GM21723 (cell line): ENCODE results near the gene SYTL2.

Source experiments
- ATAC-seq: cut with Tn5 transposase; IDR thresholded peaks from one replicate; pipeline ENCODE4 v1.9.1; 2021; ENCODE audit warnings: mild to moderate bottlenecking, moderate library complexity; ENCODE audit not compliant: unreplicated experiment

SYTL2 gene

DNA sequence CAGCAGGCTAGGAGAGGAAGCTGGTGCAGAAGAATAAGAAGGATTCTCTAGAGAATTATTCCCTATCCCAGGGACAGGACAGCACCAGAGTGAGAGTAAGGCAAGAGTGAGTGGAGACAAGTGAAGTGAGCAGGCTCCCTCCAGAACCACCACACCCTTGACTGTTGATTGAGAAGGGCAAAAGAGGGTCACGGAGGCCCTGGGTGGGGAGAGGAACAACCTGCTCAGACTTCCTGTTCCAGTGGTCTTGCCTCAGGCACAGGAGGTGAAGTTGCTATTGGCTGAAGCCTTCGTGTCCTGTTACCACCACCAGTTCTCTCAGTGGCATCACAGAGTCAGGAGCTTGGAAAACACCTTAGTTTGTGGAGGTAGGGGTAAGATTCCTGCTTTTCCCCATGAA lies 73.2 kb downstream of the SYTL2 start:
- ATAC-seq: no peak

DNA sequence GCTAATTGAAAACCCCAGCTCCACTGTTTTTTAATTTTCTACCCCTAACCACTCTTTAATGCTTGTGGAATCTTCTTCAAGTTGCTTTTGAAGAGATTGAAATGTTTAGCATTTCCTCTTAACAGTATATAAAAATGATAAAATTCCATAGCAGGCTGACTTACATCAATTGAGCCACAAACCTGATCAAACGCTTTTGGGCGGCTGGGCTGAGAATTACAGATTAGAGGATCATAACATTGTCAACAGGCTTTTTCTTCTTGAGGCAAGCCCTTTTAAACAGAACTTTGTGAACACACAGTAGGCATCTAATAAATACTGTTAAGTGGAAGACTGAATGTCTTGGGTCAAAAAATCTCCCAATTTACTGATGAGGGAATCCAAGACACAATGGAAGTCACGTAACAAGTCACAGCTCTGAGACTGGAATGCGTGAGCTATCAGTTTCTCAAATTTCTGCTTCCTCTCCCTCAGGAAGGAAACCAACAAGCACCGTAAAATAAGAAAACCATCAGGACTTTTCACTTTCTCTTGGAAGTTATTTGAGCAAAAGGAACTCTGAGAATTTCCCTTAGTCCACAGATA lies 75.0 kb downstream of the SYTL2 start:
- ATAC-seq: no peak

DNA sequence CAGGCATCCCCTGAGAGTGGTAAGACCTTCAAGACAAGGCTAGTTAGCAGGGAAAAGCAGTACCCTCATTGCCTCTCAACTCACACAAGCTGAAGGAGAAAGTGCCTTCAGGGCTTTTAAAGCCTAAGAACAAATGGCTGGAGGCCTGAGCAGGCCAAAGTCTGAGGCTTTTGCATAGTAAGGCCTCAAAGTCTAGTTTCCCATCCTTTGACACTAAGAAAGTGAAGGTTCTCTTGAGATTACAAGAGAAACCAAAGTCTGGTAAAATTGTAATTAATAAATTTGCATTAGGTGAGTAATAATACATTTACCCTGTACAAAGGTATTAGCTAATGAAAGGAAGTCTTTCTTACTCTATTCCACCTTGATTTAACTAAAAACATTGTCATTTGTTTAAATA lies 78.0 kb downstream of the SYTL2 start:
- no peak for ATAC-seq

DNA sequence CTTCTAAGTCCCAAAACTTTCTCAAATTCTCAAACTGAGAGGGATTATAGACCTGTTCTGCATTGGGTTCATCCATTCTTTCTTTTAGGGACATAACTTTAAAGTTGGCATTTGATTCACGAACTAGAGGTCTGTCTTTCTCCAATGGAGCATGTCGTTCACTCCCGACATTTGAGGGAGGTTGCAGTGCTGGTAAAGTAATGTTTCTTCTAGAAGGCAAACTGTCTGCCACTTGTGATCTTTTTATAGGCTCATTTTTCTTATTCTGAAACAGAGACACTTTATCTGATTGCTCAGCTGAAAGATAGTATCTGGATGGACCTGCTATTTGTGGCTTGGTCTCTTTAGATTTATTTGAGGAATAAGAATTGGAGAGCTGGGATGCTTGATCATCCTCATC lies 84.6 kb downstream of the SYTL2 start:
- ATAC-seq: no peak

DNA sequence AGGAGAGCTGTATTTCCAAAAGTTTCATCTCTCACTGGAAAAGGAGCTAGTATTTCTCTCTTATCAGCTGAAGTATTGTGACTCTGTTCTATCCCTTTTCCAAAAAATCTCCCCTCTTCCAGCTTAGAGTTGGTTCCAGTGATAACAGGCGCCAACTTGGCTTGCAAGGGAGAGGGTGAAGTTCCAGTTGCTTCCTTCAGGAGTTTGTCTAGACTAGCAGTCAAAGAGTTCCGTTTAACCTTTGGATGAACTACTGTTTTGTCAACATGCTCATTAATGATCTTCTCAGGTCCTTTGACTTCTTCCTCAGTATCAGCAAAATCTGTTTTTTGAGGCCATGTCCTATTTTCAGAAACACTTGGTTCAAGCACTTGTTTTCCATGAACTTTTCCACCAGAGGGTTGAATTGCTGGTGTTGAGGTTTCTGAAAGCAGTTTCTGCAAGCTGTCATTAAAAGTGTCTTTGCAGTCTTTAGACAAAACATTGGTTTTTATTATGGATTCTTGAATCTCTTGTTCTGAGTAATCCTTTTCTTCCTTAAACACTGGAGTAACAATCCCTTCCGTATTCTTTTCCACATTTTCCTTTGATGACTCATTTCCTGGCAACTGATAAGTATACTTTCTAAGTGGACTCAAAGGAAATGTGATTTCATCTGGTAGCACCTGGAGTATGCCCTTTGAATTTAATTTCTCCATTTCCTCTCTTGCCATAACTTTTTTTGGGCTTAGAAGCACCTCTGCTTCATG lies 85.3 kb downstream of the SYTL2 start:
- no peak for ATAC-seq

DNA sequence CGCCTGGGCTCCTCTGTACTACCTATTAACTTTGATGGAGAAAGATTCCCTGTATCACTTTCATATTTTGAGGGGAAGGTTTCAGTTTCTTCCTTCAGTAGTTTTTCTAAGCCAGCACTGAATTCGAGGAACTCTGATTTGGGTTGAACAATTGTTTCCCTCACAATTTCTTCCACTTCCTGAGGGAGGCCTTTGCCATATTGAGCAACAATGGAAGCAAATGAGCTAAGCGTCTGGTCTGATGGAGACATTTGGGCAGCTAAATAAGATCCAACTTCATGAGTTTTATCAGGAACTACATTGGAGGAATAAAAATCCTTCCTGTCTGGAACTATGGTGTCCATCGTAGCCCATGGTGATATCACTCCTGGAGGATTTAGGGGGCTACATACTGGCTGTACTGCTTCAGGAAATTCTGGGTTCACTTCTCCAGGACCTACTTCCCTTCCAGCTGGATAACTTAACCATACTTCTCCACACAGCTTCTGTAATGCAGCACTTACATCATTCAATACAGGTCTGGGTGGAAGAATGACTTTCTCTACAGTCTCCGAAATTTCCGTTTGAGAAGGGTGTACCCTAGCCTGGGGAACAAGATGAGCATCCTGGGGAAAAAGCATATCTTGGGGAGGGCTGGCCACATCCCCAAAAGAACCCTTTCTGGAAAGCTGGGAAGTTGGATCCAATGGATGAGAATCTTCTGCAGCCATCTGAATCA lies 86.0 kb downstream of the SYTL2 start:
- ATAC-seq: no peak

DNA sequence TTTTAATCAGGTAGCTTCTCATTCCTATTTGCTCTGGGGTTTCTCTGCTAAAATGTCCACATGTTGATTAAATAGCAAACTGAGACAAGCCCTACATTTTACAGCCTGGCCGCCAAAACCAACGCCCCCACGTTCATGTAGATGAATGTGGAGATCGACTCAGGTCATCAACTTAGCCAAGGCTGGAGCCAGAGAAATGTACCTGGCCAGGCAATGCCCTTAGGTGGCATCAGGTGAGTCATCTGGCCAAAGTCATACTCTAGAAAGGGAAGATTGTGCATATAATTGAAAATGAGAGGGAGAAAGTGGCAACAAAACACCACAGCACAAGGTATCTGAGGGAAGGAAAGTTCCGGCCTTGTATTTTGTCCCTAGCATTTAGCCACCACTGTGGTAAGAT lies 87.9 kb downstream of the SYTL2 start:
- no peak for ATAC-seq

DNA sequence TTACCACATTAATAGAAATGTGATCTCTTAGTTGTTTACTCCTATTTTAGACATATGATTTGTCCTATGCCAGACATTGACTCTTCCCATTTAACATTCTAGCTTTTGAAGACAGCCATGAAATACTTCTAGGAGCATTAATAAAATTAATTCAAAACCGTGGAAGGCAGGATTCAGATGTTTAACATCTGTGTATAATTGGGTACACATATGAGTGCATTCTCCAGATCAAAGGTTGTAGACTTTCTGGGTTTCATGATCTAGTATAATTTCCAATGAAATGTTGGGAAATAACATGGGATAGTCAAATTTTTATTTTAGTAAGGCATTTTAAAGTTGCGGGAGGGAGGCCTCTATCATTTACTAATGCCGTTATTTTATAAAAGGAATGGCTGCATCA lies 89.8 kb downstream of the SYTL2 start:
- no peak for ATAC-seq

DNA sequence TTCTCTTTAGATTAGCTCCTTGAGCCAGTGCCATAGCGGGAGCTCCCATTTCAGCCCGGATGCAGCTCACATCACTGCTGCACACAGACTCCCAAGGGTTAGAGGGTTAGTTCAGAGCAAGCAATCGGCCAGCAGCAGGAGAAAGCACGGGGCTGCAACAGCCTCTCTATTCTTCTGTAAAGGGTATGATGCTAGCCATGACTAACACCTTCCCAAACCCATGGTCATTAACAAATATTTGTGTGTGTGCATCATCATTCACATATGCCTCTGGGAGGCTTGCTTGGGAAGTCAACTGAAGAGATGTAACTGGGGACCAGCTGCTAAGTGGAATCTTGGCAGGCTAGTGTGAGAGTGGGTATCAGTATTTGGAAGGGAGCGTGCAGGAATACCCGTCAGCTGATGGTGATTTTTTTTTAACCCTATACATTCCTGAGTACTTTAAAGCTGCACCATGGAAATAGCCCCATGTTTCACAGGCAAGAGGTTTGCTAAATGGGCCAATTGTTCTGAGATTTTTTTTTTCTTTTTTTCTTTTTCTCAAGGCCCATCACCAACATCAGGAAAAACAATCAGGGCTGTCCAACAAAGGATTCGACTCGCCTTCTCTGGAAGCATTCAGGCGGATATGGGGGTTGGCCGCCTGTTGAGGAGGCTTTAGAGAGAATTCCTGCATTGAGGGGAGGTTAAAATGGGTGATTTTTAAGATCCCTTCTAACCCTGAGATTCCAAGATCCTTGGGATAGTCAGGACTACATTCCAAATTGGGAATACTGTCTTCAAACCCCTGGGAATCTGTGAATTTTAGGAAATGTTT lies 91.7 kb downstream of the SYTL2 start:
- no peak for ATAC-seq

DNA sequence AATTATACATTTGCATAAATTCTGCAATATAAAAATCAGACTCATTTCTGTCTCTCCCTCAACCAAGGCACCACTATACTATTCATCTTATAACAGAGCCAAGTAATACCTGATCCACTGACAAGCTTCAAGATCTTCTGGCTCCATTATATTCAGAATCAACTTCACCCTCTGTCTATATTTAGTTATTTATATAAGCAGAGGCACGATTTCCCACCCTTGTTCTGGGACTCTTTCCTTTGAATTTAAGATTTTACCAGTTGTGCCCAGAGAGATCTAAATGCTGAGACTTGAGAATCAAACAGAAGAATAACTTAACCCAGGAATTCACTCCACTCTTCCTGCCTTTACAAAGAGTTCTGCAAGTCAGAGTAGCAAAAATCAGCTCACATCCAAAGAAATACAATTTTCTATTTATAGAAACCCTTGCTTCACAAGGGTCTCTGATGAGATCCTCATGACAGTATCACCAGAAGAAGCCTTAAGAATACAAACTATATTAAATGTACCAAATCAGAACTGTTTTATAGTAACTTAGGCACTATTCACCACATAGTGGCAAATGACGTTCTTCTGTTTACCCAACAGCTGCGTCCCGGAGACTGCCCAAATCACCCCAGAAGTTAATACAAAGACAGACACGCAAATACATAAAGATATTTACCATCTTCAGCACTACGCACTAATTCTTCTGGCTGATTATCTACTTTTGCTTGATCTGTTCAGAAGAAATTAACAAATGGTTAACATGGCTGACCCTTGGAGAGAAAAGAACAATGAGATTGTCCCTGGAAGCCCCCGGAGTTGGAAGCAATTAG lies 92.6 kb downstream of the SYTL2 start:
- no peak for ATAC-seq

DNA sequence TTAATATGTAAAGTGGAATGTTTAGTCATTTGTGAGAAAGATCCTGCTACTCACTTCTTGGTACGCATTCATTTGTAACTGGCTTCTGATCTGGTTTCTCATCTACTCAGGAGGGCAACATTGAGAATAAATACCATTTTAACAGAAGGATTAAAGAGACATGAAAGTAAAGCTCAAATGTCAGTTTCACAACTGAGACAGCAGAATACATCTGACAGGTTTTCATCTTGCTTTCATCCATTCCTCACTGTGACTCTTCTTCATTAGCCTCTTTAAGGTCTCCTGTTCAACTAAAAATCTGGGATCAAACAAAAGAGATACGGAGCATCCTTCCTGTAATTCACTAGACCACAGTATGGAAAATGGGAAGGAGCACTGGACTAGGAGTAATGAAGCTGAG lies 93.5 kb downstream of the SYTL2 start:
- no peak for ATAC-seq

DNA sequence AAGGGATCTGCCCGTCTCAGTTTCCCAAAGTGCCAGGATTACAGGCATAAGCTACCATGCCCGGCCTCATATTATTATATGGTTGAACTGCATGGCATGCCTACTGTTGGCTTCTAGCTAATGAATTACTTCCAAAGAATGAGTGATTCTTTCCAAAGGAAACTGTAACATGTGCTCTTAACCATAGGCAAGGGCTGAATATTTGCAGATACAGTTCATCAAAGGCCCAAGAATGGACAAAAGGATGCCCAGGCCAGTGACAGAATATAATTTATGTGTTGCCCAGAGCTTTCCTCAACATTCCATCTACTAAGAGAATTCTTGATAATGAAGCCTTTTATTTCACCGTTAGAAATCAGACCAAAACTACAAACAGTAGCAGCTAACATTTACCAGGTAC lies 98.0 kb downstream of the SYTL2 start:
- no peak for ATAC-seq

DNA sequence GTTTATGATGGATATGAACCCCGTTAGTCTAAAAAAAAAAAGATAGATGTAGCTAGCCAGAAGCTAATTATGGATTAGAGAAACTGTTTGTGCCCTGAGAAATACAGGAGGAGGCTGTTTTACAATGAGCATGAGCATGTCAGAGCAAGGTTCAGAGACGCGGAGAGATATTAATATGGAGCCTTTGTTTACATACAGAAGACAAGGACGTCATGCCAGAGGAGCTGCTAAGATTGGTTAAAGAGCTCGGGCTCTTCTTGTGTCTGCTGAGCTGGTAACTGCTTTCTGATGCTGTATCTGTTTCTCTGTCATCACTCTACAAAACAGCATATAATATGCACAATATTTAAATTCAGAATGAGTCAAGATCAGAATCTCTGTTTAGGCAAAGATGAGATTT lies 100.0 kb downstream of the SYTL2 start:
- no peak for ATAC-seq

DNA sequence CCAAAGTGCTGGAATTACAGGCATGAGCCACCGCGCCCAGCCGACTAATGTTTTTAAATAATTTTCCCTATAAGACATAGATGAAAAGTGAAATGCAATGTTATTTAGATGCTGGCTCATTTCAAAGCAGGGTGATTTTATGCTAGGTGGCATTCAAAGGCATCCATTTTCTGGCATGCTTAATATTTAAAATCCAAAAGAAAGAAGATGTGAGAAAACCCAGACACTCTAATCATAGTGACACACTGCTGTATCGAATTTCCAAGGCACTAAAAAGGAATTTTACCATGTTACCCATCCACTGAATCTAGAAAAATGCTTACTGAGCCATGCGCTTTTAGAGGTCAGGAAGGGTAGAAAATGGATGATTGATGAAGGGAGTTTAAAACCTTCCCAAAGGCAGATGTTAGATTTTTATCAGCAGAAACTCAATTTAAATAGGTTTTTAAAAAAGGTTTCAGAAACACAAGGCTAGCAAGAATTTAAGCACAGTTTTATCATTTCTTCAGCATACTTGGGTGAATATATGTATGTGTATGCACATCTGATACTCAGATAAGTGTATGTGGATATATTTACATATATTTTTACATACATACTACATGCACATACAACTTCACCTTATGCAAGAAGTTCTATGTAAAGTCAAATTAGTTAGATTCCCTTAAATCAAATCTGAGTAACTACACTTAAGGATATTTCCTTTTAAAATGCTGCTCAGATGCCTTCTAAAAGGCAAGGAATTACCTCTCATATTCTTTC lies 100.8 kb downstream of the SYTL2 start:
- no peak for ATAC-seq

DNA sequence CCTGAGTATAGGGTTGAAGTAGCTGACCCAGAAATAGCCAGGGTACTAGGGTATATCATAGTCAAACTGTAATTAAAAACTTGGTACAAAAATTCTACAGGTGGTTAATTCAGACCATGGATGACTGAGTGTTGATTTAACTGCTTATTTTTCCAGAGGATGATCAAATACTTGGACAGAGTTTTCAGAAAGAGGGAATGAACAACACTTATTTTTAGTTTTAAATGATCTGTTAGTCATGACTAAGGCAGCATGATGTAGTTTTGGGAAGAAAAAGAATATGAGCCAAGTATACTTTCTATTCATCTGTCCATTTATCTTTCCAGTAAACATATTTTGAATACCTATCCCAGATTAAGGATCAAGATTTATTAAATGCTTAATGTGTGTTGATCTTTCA lies 105.1 kb downstream of the SYTL2 start:
- ATAC-seq: no peak

DNA sequence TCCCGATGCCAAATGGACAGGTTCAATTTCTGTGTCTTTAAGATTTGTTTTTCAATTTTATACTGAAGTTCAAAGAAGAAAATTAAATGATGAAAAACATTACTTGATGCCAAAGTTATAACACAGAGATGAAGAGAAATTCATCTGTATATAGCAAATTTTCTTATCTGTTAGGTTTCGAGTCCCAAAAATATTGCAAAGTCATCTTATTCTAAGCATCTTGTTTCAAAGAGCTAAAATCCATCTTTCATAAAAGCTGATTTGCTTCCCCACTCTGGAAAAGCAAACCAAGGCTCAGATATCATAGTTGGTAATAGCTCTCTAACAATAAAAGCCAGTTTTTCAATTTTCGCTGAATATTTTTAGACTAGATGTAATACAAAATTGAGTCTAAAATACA lies 106.0 kb downstream of the SYTL2 start:
- ATAC-seq: no peak

DNA sequence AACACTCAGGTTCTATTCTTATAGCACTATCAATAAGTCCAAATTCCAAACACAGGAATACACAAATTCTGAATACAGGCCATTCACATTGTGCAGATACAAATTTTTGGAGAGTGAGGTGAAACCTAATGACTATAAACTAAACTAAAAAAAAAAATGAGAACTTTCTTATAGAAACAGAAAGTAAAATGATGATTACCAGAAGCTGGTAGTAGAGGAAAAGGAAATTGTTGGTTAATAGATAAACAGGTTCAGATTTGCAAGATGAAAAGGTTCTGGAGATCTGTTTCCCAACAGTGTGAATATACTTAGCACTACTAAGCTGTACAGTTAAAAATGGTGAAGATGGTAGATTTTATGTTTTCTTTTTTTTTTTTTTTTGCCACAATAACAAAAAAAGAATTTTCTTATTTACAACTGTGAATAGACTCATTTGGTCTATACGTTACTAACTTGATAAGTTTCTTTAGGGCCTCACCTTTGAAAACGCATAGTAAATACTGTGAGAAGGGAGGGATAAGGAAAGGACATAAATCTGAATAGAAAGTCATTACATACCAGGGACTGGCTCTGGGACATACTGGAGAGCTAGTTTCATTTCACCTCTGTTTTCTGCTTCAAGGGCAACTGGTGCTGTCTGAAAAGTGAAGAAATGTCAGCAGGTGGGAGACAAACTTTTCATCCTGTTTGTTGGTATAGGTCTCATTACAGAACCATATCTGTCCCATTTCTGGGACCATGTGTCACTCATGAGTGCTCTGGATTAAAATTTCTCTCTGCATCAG lies 110.8 kb downstream of the SYTL2 start:
- ATAC-seq: peak; percentile 95

DNA sequence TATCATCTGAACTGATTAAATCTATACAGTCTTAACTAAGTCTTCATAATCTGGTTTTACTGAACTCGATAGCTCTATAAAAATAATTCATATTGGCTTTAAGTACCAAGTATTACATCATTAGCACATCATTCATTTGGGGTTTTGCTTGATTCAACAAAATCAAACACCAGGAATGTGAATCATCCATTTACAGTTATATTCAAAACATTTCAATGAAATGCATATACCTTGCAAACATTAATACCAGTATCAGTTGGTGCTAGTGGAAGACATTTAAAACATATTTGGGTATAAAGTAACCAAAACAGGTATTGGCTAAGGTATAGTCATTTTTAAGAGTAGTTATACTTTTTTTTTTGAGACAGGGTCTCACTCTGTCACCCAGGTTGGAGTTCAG lies 112.7 kb downstream of the SYTL2 start:
- no peak for ATAC-seq

DNA sequence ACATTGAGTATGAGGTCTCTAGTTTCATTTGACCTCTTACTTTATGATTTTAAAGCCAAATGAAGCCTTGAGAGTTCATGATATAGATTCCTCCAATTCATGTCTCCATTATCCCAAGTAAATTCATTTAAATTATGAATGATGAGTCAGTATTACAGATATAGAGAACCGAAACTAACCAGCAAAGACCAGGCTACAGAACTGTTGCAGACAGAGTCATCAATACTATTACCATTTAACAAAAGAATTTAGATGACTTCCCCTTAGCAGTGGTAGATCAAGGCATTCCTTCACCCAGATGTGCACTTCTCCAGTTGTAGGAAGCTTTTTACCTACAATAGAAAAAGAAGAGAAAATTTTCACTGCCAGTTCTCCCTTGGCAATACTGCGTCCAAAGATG lies 113.2 kb downstream of the SYTL2 start:
- ATAC-seq: no peak
